ENCODE results near the gene ENTHD1. TPM values are rescaled to one million over a fixed set of nuclear protein-coding genes. Genes with fewer than 3 reads are reported as not detected.

The ENTHD1 gene
- total and polyA plus RNA-seq, 9 of the 15 experiments (the other 6 are each of a cell fraction or from before 2014, with no cell fraction given), result 0.13 to 0.98 (median 0.35) TPM

DNA sequence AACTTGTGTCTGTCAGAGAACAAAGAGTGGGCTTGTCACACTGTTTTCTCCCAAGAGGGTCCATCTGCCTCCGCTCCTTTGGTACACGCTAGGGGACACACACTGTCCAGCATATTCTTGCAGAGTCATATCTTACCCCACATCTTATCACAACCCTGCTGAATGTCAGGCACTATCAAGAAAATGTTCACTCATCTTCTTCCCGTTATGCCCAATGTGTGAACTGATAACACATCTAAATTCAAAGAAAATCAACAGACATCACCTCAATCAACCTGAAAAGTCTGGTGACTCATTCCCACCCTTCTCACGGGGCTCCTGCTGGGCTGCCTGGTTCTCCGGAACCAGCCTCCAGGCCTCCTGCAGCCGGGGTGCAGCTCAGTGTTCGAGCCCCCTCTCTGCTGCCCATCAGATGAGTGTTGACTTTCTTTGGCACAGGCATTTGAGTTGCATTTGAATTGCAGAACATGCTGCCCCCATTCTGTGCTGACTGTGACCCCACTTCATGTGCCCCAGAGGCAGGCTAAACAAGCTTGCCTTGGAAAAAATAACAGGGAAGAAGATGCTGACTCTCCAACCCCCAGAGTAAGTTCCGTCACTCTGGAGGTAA lies 26.7 kb upstream of the ENTHD1 start (continued):
- TF ChIP-seq NONO (IDR thresholded peaks at IDR 0.05; ENCODE audit: low read depth in 2 of 2, low read length in 1 of 2) (peak in 1 of 2 experiments; percentile 28; a peak in 1 of 4 replicates), FOS (IDR thresholded peaks at IDR 0.05; ENCODE audit: extremely low read depth, insufficient read length) (no peak), KDM2B (CRISPR knock-in tag; IDR thresholded peaks at IDR 0.05) (no peak), BCL6 (CRISPR knock-in tag; IDR thresholded peaks at IDR 0.05) (no peak), HLTF (IDR thresholded peaks at IDR 0.05) (no peak), ZNF77 (CRISPR knock-in tag; IDR thresholded peaks at IDR 0.05) (no peak), ZNF644 (tag; IDR thresholded peaks at IDR 0.05; ENCODE audit: low read depth) (no peak), SP2 (IDR thresholded peaks at IDR 0.05; ENCODE audit: extremely low read depth, low read depth, low read length, poor library complexity, severe bottlenecking) (no peak)
- TF ChIP-seq, protein P1, sequence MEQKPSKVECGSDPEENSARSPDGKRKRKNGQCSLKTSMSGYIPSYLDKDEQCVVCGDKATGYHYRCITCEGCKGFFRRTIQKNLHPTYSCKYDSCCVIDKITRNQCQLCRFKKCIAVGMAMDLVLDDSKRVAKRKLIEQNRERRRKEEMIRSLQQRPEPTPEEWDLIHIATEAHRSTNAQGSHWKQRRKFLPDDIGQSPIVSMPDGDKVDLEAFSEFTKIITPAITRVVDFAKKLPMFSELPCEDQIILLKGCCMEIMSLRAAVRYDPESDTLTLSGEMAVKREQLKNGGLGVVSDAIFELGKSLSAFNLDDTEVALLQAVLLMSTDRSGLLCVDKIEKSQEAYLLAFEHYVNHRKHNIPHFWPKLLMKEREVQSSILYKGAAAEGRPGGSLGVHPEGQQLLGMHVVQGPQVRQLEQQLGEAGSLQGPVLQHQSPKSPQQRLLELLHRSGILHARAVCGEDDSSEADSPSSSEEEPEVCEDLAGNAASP (IDR thresholded peaks at IDR 0.05), result no peak
- TF ChIP-seq, protein P2, sequence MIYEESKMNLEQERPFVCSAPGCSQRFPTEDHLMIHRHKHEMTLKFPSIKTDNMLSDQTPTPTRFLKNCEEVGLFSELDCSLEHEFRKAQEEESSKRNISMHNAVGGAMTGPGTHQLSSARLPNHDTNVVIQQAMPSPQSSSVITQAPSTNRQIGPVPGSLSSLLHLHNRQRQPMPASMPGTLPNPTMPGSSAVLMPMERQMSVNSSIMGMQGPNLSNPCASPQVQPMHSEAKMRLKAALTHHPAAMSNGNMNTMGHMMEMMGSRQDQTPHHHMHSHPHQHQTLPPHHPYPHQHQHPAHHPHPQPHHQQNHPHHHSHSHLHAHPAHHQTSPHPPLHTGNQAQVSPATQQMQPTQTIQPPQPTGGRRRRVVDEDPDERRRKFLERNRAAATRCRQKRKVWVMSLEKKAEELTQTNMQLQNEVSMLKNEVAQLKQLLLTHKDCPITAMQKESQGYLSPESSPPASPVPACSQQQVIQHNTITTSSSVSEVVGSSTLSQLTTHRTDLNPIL (CRISPR knock-in tag; IDR thresholded peaks at IDR 0.05), result no peak
- TF ChIP-seq, protein P3, sequence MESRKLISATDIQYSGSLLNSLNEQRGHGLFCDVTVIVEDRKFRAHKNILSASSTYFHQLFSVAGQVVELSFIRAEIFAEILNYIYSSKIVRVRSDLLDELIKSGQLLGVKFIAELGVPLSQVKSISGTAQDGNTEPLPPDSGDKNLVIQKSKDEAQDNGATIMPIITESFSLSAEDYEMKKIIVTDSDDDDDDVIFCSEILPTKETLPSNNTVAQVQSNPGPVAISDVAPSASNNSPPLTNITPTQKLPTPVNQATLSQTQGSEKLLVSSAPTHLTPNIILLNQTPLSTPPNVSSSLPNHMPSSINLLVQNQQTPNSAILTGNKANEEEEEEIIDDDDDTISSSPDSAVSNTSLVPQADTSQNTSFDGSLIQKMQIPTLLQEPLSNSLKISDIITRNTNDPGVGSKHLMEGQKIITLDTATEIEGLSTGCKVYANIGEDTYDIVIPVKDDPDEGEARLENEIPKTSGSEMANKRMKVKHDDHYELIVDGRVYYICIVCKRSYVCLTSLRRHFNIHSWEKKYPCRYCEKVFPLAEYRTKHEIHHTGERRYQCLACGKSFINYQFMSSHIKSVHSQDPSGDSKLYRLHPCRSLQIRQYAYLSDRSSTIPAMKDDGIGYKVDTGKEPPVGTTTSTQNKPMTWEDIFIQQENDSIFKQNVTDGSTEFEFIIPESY (CRISPR knock-in tag; IDR thresholded peaks at IDR 0.05), result no peak
- TF ChIP-seq, protein P4, sequence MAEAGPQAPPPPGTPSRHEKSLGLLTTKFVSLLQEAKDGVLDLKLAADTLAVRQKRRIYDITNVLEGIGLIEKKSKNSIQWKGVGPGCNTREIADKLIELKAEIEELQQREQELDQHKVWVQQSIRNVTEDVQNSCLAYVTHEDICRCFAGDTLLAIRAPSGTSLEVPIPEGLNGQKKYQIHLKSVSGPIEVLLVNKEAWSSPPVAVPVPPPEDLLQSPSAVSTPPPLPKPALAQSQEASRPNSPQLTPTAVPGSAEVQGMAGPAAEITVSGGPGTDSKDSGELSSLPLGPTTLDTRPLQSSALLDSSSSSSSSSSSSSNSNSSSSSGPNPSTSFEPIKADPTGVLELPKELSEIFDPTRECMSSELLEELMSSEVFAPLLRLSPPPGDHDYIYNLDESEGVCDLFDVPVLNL (CRISPR knock-in tag; IDR thresholded peaks at IDR 0.05; ENCODE audit: low read depth), result no peak
- TF ChIP-seq, protein P5, sequence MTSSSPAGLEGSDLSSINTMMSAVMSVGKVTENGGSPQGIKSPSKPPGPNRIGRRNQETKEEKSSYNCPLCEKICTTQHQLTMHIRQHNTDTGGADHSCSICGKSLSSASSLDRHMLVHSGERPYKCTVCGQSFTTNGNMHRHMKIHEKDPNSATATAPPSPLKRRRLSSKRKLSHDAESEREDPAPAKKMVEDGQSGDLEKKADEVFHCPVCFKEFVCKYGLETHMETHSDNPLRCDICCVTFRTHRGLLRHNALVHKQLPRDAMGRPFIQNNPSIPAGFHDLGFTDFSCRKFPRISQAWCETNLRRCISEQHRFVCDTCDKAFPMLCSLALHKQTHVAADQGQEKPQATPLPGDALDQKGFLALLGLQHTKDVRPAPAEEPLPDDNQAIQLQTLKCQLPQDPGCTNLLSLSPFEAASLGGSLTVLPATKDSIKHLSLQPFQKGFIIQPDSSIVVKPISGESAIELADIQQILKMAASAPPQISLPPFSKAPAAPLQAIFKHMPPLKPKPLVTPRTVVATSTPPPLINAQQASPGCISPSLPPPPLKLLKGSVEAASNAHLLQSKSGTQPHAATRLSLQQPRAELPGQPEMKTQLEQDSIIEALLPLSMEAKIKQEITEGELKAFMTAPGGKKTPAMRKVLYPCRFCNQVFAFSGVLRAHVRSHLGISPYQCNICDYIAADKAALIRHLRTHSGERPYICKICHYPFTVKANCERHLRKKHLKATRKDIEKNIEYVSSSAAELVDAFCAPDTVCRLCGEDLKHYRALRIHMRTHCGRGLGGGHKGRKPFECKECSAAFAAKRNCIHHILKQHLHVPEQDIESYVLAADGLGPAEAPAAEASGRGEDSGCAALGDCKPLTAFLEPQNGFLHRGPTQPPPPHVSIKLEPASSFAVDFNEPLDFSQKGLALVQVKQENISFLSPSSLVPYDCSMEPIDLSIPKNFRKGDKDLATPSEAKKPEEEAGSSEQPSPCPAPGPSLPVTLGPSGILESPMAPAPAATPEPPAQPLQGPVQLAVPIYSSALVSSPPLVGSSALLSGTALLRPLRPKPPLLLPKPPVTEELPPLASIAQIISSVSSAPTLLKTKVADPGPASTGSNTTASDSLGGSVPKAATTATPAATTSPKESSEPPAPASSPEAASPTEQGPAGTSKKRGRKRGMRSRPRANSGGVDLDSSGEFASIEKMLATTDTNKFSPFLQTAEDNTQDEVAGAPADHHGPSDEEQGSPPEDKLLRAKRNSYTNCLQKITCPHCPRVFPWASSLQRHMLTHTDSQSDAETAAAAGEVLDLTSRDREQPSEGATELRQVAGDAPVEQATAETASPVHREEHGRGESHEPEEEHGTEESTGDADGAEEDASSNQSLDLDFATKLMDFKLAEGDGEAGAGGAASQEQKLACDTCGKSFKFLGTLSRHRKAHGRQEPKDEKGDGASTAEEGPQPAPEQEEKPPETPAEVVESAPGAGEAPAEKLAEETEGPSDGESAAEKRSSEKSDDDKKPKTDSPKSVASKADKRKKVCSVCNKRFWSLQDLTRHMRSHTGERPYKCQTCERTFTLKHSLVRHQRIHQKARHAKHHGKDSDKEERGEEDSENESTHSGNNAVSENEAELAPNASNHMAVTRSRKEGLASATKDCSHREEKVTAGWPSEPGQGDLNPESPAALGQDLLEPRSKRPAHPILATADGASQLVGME (CRISPR knock-in tag; IDR thresholded peaks at IDR 0.05), result no peak
- TF ChIP-seq, protein P6, sequence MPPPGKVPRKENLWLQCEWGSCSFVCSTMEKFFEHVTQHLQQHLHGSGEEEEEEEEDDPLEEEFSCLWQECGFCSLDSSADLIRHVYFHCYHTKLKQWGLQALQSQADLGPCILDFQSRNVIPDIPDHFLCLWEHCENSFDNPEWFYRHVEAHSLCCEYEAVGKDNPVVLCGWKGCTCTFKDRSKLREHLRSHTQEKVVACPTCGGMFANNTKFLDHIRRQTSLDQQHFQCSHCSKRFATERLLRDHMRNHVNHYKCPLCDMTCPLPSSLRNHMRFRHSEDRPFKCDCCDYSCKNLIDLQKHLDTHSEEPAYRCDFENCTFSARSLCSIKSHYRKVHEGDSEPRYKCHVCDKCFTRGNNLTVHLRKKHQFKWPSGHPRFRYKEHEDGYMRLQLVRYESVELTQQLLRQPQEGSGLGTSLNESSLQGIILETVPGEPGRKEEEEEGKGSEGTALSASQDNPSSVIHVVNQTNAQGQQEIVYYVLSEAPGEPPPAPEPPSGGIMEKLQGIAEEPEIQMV (tag; conservative IDR thresholded peaks at IDR 0.05; ENCODE audit: low read depth), result no peak

All from K562 (cell line).